GM12878 (cell line): ENCODE data around the gene GRIK4. TPM values are rescaled to one million over a fixed set of nuclear protein-coding genes. Genes with fewer than 3 reads are reported as not detected.

Source experiments
- ATF7 ChIP-seq: fragments of 450-650 bp; IDR thresholded peaks from 2 replicates; pipeline ENCODE4 v1.6.1; 2016; ENCODE audit warnings: low read depth, mild to moderate bottlenecking
- CREB1 ChIP-seq: IDR thresholded peaks from 2 replicates; pipeline ENCODE4 v1.6.1; 2012; ENCODE audit warnings: low read depth, mild to moderate bottlenecking, inconsistent platforms
- E2F4 ChIP-seq: IDR thresholded peaks from 2 replicates; pipeline ENCODE4 v1.6.1; 2012; ENCODE audit warnings: low read depth, low read length, improper control_type of control experiment
- E2F8 ChIP-seq: fragments of 450-650 bp; IDR thresholded peaks from 2 replicates; pipeline ENCODE4 v1.6.1; 2018; ENCODE audit warnings: mild to moderate bottlenecking, low read depth, moderate library complexity; ENCODE audit not compliant: partially characterized antibody
- HDGF ChIP-seq: fragments of 450-650 bp; IDR thresholded peaks from 2 replicates; pipeline ENCODE4 v1.6.1; 2016; ENCODE audit warnings: antibody characterized with exemption
- NR2C1 ChIP-seq: fragments of 450-650 bp; IDR thresholded peaks from 2 replicates; pipeline ENCODE4 v1.6.1; 2017; ENCODE audit warnings: antibody characterized with exemption, mild to moderate bottlenecking, moderate library complexity
- NR2C2 ChIP-seq: IDR thresholded peaks from 2 replicates; pipeline ENCODE4 v1.6.1; 2011; ENCODE audit warnings: borderline replicate concordance, low read depth; ENCODE audit not compliant: control insufficient read depth, insufficient read length
- POLR2AphosphoS5 ChIP-seq: IDR thresholded peaks from 2 replicates; pipeline ENCODE4 v1.6.1; 2011; ENCODE audit warnings: mild to moderate bottlenecking, low read length, inconsistent platforms
- STAT3 ChIP-seq: IDR thresholded peaks from 2 replicates; pipeline ENCODE4 v1.6.1; 2011; ENCODE audit warnings: low read depth, low read length, improper control_type of control experiment
- SUZ12 ChIP-seq: fragments of 200-600 bp; sonication (generic); IDR thresholded peaks from one replicate; pipeline ENCODE4 v1.6.1; 2018; ENCODE audit warnings: antibody characterized with exemption, mild to moderate bottlenecking; ENCODE audit not compliant: unreplicated experiment
- TARDBP ChIP-seq: IDR thresholded peaks from 2 replicates; pipeline ENCODE4 v1.6.1; 2016; ENCODE audit warnings: borderline replicate concordance
- ZNF207 ChIP-seq: fragments of 450-650 bp; IDR thresholded peaks from 2 replicates; pipeline ENCODE4 v1.6.1; 2014; ENCODE audit warnings: antibody characterized with exemption, mild to moderate bottlenecking, borderline replicate concordance
- polyA plus RNA-seq, 11 experiments: library from polyadenylated mRNA; depleted of rRNA in 4 of 11; unstranded in 6 of 11; stranded (reverse) in 5 of 11; fragments of >200 nt; fragmentation: Nextera tagmentation in 4 of 11; fragmentation: Illumina TruSeq in 1 of 11; extraction: Ambion mirVana in 4 of 11; extraction: Trizol in 1 of 11; gene quantifications; 1 replicate in 1 of 11; 2 replicates in 10 of 11; pipeline versions ENCODE4 v1.2.1 to v1.2.3, GENCODE V29; 2011 to 2016; ENCODE audit warnings: inconsistent platforms in 2 of 11, missing spikeins in 2 of 11, low read depth in 1 of 11
- total RNA-seq, 4 experiments: library from RNA; depleted of rRNA in 3 of 4; stranded (reverse); fragments of >200 nt in 3 of 4; fragmentation: Illumina TruSeq in 1 of 4; extraction: Trizol in 1 of 4; gene quantifications; 2 replicates each; pipeline versions ENCODE4 v1.2.1 to v1.2.3, GENCODE V29; 2013 to 2021
- TF ChIP-seq, protein P1 (sequence below): IDR thresholded peaks from 2 replicates; pipeline ENCODE4 v1.6.1; 2011; ENCODE audit warnings: low read depth, low read length, improper control_type of control experiment, borderline replicate concordance
- TF ChIP-seq, protein P2 (sequence below): fragments of 450-650 bp; IDR thresholded peaks from 2 replicates; pipeline ENCODE4 v1.6.1; 2017; ENCODE audit warnings: antibody characterized with exemption, mild to moderate bottlenecking, moderate library complexity
- TF ChIP-seq, protein P3 (sequence below): fragments of 450-650 bp; formaldehyde crosslinking; IDR thresholded peaks from 2 replicates; pipeline ENCODE4 v1.4.0; 2022; ENCODE audit warnings: mild to moderate bottlenecking, moderate library complexity

GRIK4 gene
- total and polyA plus RNA-seq, 10 of the 15 experiments (the other 5 are each of a cell fraction or from before 2014, with no cell fraction given) = 0.33 to 3.6 (median 0.72) TPM

GRCh38 chr11:120564573-120565311 is 53.2 kb downstream of the GRIK4 start (continued):
- TF ChIP-seq E2F4 (no peak), CREB1 (peak; percentile 76), E2F8 (no peak), POLR2AphosphoS5 (no peak), NR2C1 (no peak), TARDBP (no peak), STAT3 (no peak), HDGF (0 out of 2 replicates have a peak, but pooled peaks have one; percentile 63), ZNF207 (no peak), SUZ12 (no peak), NR2C2 (no peak), ATF7 (peak; percentile 30; the same call in 1 of the 2 replicates)
- TF ChIP-seq, protein P1, sequence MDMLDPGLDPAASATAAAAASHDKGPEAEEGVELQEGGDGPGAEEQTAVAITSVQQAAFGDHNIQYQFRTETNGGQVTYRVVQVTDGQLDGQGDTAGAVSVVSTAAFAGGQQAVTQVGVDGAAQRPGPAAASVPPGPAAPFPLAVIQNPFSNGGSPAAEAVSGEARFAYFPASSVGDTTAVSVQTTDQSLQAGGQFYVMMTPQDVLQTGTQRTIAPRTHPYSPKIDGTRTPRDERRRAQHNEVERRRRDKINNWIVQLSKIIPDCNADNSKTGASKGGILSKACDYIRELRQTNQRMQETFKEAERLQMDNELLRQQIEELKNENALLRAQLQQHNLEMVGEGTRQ = no peak
- TF ChIP-seq, protein P2, sequence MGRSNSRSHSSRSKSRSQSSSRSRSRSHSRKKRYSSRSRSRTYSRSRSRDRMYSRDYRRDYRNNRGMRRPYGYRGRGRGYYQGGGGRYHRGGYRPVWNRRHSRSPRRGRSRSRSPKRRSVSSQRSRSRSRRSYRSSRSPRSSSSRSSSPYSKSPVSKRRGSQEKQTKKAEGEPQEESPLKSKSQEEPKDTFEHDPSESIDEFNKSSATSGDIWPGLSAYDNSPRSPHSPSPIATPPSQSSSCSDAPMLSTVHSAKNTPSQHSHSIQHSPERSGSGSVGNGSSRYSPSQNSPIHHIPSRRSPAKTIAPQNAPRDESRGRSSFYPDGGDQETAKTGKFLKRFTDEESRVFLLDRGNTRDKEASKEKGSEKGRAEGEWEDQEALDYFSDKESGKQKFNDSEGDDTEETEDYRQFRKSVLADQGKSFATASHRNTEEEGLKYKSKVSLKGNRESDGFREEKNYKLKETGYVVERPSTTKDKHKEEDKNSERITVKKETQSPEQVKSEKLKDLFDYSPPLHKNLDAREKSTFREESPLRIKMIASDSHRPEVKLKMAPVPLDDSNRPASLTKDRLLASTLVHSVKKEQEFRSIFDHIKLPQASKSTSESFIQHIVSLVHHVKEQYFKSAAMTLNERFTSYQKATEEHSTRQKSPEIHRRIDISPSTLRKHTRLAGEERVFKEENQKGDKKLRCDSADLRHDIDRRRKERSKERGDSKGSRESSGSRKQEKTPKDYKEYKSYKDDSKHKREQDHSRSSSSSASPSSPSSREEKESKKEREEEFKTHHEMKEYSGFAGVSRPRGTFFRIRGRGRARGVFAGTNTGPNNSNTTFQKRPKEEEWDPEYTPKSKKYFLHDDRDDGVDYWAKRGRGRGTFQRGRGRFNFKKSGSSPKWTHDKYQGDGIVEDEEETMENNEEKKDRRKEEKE = no peak
- TF ChIP-seq, protein P3, sequence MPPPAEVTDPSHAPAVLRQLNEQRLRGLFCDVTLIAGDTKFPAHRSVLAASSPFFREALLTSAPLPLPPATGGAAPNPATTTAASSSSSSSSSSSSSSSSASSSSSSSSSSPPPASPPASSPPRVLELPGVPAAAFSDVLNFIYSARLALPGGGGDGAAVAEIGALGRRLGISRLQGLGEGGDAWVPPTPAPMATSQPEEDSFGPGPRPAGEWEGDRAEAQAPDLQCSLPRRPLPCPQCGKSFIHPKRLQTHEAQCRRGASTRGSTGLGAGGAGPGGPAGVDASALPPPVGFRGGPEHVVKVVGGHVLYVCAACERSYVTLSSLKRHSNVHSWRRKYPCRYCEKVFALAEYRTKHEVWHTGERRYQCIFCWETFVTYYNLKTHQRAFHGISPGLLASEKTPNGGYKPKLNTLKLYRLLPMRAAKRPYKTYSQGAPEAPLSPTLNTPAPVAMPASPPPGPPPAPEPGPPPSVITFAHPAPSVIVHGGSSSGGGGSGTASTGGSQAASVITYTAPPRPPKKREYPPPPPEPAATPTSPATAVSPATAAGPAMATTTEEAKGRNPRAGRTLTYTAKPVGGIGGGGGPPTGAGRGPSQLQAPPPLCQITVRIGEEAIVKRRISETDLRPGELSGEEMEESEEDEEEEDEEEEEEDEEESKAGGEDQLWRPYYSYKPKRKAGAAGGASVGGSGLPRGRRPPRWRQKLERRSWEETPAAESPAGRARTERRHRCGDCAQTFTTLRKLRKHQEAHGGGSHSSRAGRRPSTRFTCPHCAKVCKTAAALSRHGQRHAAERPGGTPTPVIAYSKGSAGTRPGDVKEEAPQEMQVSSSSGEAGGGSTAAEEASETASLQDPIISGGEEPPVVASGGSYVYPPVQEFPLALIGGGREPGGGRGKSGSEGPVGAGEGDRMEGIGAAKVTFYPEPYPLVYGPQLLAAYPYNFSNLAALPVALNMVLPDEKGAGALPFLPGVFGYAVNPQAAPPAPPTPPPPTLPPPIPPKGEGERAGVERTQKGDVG = no peak
